HCT116 (cell line): ENCODE measurements around the gene MYBPHL. TPM values are rescaled to one million over a fixed set of nuclear protein-coding genes. Genes with fewer than 3 reads are reported as not detected.

Experiments
- ATAC-seq: fragments of 200-7000 bp; cut with Tn5 transposase; 2 replicates; pipeline ENCODE4 v1.9.1; 2020; ENCODE audit warnings: mild to moderate bottlenecking, moderate library complexity
- BruUV-seq: library from RNA; stranded (reverse); fragments of 400-500 nt; replicated peaks from 2 replicates; lab custom pipeline; 2021; lab: Mats Ljungman, UMichigan
- CTCF ChIA-PET: fragments of 300-600 bp; sonication (Branson Sonifier 250); formaldehyde crosslinking; loops from one replicate; lab custom pipeline; 2021; ENCODE audit warnings: antibody characterized with exemption; lab: Charles Lee
- POLR2A ChIA-PET: fragments of 300-600, 350-600 bp; sonication (Branson Sonifier 250); formaldehyde crosslinking; loops from one replicate; lab custom pipeline; 2021; ENCODE audit warnings: antibody characterized with exemption; lab: Charles Lee
- RAD21 ChIA-PET, 2 experiments: fragments of 300-600 bp; sonication (Branson Sonifier 250); formaldehyde crosslinking; loops; one replicate each; lab custom pipeline; 2023; ENCODE audit warnings: low total read pairs in 2 of 2; ENCODE audit not compliant: uncharacterized antibody in 2 of 2, unreplicated experiment in 2 of 2, low non-redundant PET in 1 of 2; lab: Charles Lee
- DNase-seq: peaks from one replicate; pipeline ENCODE4 v3.0.0-alpha.2; 2010; ENCODE audit warnings: low read depth, low spot score
- H2AFZ ChIP-seq: fragments of 200-600 bp; shearing (Covaris generic), sonication (generic); 2 replicates; pipeline ENCODE4 v1.6.1; 2017; ENCODE audit warnings: low read depth, mixed run types, mixed read lengths, antibody characterized with exemption, low read length; ENCODE audit not compliant: poor library complexity, severe bottlenecking
- H3K27ac ChIP-seq: 2 replicates; pipeline ENCODE4 v1.5.1; 2012; ENCODE audit warnings: low read depth, low read length
- H3K27me3 ChIP-seq: fragments of 200-600 bp; sonication (generic); 2 replicates; pipeline ENCODE4 v1.6.1; 2016; ENCODE audit warnings: mixed run types, low read length, mixed read lengths; ENCODE audit not compliant: insufficient read depth
- H3K36me3 ChIP-seq, 2 experiments: fragments of 200-500 bp in 1 of 2; fragments of 200-600 bp in 1 of 2; sonication (Bioruptor generic) in 1 of 2; sonication (generic) in 1 of 2; 2 replicates each; pipeline versions ENCODE4 v1.5.1 to v1.6.1; 2014 to 2016; ENCODE audit warnings: low read length in 2 of 2, inconsistent platforms in 1 of 2, mixed read lengths in 1 of 2, mixed run types in 1 of 2; ENCODE audit not compliant: insufficient read depth in 2 of 2, control insufficient read depth in 1 of 2
- H3K4me1 ChIP-seq, 2 experiments: fragments of 200-600 bp in 1 of 2; sonication (generic) in 1 of 2; 2 replicates each; pipeline versions ENCODE4 v1.5.1 to v1.6.1; 2012 to 2017; ENCODE audit warnings: low read length in 2 of 2, inconsistent platforms in 1 of 2, mild to moderate bottlenecking in 1 of 2, mixed read lengths in 1 of 2, mixed run types in 1 of 2, moderate library complexity in 1 of 2; ENCODE audit not compliant: insufficient read depth in 2 of 2, control insufficient read depth in 1 of 2
- H3K4me2 ChIP-seq: fragments of 200-600 bp; sonication (generic); 2 replicates; pipeline ENCODE4 v1.6.1; 2017; ENCODE audit warnings: mixed run types, low read length, mixed read lengths
- H3K4me3 ChIP-seq, 2 experiments: fragments of 200-600 bp in 1 of 2; sonication (generic) in 1 of 2; replicated peaks in 1 of 2; 2 replicates each; pipeline ENCODE4 v1.5.1; 2011 to 2016; ENCODE audit warnings: low read length in 2 of 2, control low read depth in 1 of 2, low read depth in 1 of 2, mild to moderate bottlenecking in 1 of 2, mixed read lengths in 1 of 2, mixed run types in 1 of 2
- H3K79me2 ChIP-seq: fragments of 200-600 bp; sonication (generic); 2 replicates; pipeline ENCODE4 v1.6.1; 2017; ENCODE audit warnings: mild to moderate bottlenecking, mixed run types, low read length, moderate library complexity, mixed read lengths; ENCODE audit not compliant: insufficient read depth
- H3K9ac ChIP-seq: fragments of 200-600 bp; sonication (generic); 2 replicates; pipeline ENCODE4 v1.6.1; 2016; ENCODE audit warnings: low read length, mixed read lengths
- H3K9me2 ChIP-seq: fragments of 200-600 bp; sonication (generic), shearing (Covaris generic); 2 replicates; pipeline ENCODE4 v1.6.1; 2017; ENCODE audit warnings: mixed run types, mild to moderate bottlenecking, moderate library complexity; ENCODE audit not compliant: insufficient read depth
- H3K9me3 ChIP-seq, 2 experiments: fragments of 200-500 bp in 1 of 2; fragments of 200-600 bp in 1 of 2; sonication (Bioruptor generic) in 1 of 2; sonication (generic) in 1 of 2; 2 replicates each; pipeline ENCODE4 v1.6.1; 2014 to 2017; ENCODE audit warnings: low read length in 2 of 2, mixed read lengths in 2 of 2, inconsistent platforms in 1 of 2, low read depth in 1 of 2, mild to moderate bottlenecking in 1 of 2, mixed run types in 1 of 2, moderate library complexity in 1 of 2; ENCODE audit not compliant: control insufficient read depth in 1 of 2, insufficient read depth in 1 of 2
- H4K20me1 ChIP-seq: fragments of 200-600 bp; sonication (generic), shearing (Covaris generic); 2 replicates; pipeline ENCODE4 v1.6.1; 2017; ENCODE audit warnings: mixed run types, mild to moderate bottlenecking, moderate library complexity; ENCODE audit not compliant: insufficient read depth
- ATF3 ChIP-seq: IDR thresholded peaks from 2 replicates; pipeline ENCODE4 v1.6.1; 2012
- CBX3 ChIP-seq: IDR thresholded peaks from 2 replicates; pipeline ENCODE4 v1.6.1; 2012; ENCODE audit warnings: low read depth
- CEBPB ChIP-seq: IDR thresholded peaks from 2 replicates; pipeline ENCODE4 v1.6.1; 2012; ENCODE audit warnings: low read depth
- CTCF ChIP-seq, 3 experiments: fragments of 200-600 bp in 1 of 3; sonication (generic) in 1 of 3; IDR thresholded peaks in 2 of 3; conservative IDR thresholded peaks in 1 of 3; 2 replicates each; pipeline ENCODE4 v1.5.1; 2012 to 2017; ENCODE audit warnings: low read depth in 2 of 3, low read length in 2 of 3, antibody characterized with exemption in 1 of 3, borderline replicate concordance in 1 of 3, control low read depth in 1 of 3, mild to moderate bottlenecking in 1 of 3, mixed read lengths in 1 of 3, mixed run types in 1 of 3, moderate library complexity in 1 of 3; ENCODE audit not compliant: insufficient read depth in 1 of 3
- EZH2 ChIP-seq: fragments of 200-600 bp; sonication (generic); IDR thresholded peaks from 2 replicates; pipeline ENCODE4 v1.6.1; 2017; ENCODE audit warnings: antibody characterized with exemption, mixed run types
- EZH2phosphoT487 ChIP-seq: fragments of 200-600 bp; IDR thresholded peaks from 2 replicates; pipeline ENCODE4 v1.6.1; 2018; ENCODE audit warnings: antibody characterized with exemption, borderline replicate concordance
- FOSL1 ChIP-seq: IDR thresholded peaks from 2 replicates; pipeline ENCODE4 v1.6.1; 2012; ENCODE audit warnings: low read depth
- JUND ChIP-seq: IDR thresholded peaks from 2 replicates; pipeline ENCODE4 v1.6.1; 2012
- MAX ChIP-seq: IDR thresholded peaks from 2 replicates; pipeline ENCODE4 v1.6.1; 2012
- POLR2A ChIP-seq: IDR thresholded peaks from 2 replicates; pipeline ENCODE4 v1.7.0; 2011; ENCODE audit warnings: borderline replicate concordance; ENCODE audit not compliant: insufficient read depth, insufficient read length; ENCODE audit errors: extremely low read depth
- POLR2AphosphoS5 ChIP-seq: IDR thresholded peaks from 2 replicates; pipeline ENCODE4 v1.6.1; 2011; ENCODE audit warnings: mild to moderate bottlenecking, low read depth, low read length, moderate library complexity
- SIN3A ChIP-seq: IDR thresholded peaks from 2 replicates; pipeline ENCODE4 v1.6.1; 2012; ENCODE audit warnings: low read depth
- SP1 ChIP-seq: IDR thresholded peaks from 2 replicates; pipeline ENCODE4 v1.6.1; 2012; ENCODE audit warnings: low read depth
- SRF ChIP-seq: IDR thresholded peaks from 2 replicates; pipeline ENCODE4 v1.6.1; 2012; ENCODE audit warnings: low read depth
- TCF7L2 ChIP-seq: IDR thresholded peaks from 2 replicates; pipeline ENCODE4 v1.7.0; 2011; ENCODE audit warnings: borderline replicate concordance, inconsistent platforms; ENCODE audit not compliant: insufficient read depth, insufficient read length; ENCODE audit errors: extremely low read depth
- ZBTB33 ChIP-seq: IDR thresholded peaks from 2 replicates; pipeline ENCODE4 v1.6.1; 2011; ENCODE audit warnings: mild to moderate bottlenecking, low read length, moderate library complexity; ENCODE audit not compliant: insufficient replicate concordance; ENCODE audit errors: extremely low read depth
- ZNF274 ChIP-seq: fragments of 200-500 bp; sonication (Bioruptor generic); IDR thresholded peaks from 2 replicates; pipeline ENCODE4 v1.6.1; 2014; ENCODE audit warnings: mild to moderate bottlenecking, low read depth, low read length, inconsistent platforms
- intact Hi-C: fragments of 100-400 bp; cut with micrococcal nuclease; formaldehyde crosslinking; loops from 2 replicates; pipeline ENCODE4 v1.10.0; 2022
- total RNA-seq: library from RNA; stranded (reverse); gene quantifications from one replicate; pipeline ENCODE4 v1.2.1, GENCODE V29; 2021; ENCODE audit not compliant: unreplicated experiment

The MYBPHL gene
- total RNA-seq, 1 experiment from 2014 or later: 1.0 TPM

GRCh38 chr1:109341944-109342930 lies 35.4 kb upstream of the MYBPHL start (continued):
- TF ChIP-seq SIN3A (no peak), CBX3 (no peak)

GRCh38 chr1:109338608-109339007 lies 31.8 kb upstream of the MYBPHL start:
- Histone ChIP-seq H3K27ac (no peak overlapping the region), H3K27me3 (no peaks in the 10 kb centered on the region), H2AFZ (no peak overlapping the region), H3K4me3 (no peak overlapping the region), H3K4me2 (no peak overlapping the region), H4K20me1 (no peaks in the 10 kb centered on the region), H3K9ac (no peak overlapping the region), H3K9me3 (no peaks in the 10 kb centered on the region), H3K9me2 (no peaks in the 10 kb centered on the region), H3K4me1 (no peaks in the 10 kb centered on the region), H3K36me3 (peaks cover 0 to 8% of the 10 kb centered on the region in 2 experiments; a peak in 3 of 4 replicates), H3K79me2 (no peaks in the 10 kb centered on the region)
- ChIA-PET RAD21 (no interaction called here), POLR2A (no interaction called here), CTCF (no interaction called here)
- ATAC-seq (no peak), DNase-seq (no peak)
- no TSS peak for BruUV-seq
- intact Hi-C loops: no loop called here
- no peak for TF ChIP-seq ATF3
- no peak for TF ChIP-seq FOSL1
- no peak for TF ChIP-seq EZH2
- no peak for TF ChIP-seq EZH2phosphoT487
- TF ChIP-seq SP1: no peak
- TF ChIP-seq ZNF274: no peak
- no peak for TF ChIP-seq ZBTB33
- no peak for TF ChIP-seq POLR2AphosphoS5
- TF ChIP-seq TCF7L2: no peak
- no peak for TF ChIP-seq MAX
- TF ChIP-seq SIN3A: no peak
- no peak for TF ChIP-seq CEBPB
- no peak for TF ChIP-seq SRF
- no peak for TF ChIP-seq POLR2A
- TF ChIP-seq JUND: no peak
- no peak for TF ChIP-seq CTCF (IDR thresholded peaks at IDR 0.05 in 2 of 3, conservative IDR thresholded peaks at IDR 0.05 in 1 of 3; ENCODE audit: borderline replicate concordance in 1 of 3, insufficient read depth in 1 of 3, low read depth in 2 of 3, low read length in 2 of 3)
